ENCODE results near the gene SSBP4.

Gene SSBP4

GRCh38 chr19:18384775-18385174 lies 34.4 kb upstream of the SSBP4 start:
- TF ChIP-seq CTCF (IDR thresholded peaks at IDR 0.05; ENCODE audit: low read depth, low read length, missing control alignments), result no peak
- no peak for DNase-seq (ENCODE audit: low read depth)
- H3K4me3 ChIP-seq (ENCODE audit: low read depth, low read length), result no peak overlapping the region

GRCh38 chr19:18385359-18385674 lies 33.9 kb upstream of the SSBP4 start:
- no peak for TF ChIP-seq CTCF (IDR thresholded peaks at IDR 0.05; ENCODE audit: low read depth, low read length, missing control alignments)
- no peak for DNase-seq (ENCODE audit: low read depth)
- H3K4me3 ChIP-seq (ENCODE audit: low read depth, low read length), result no peak overlapping the region

GRCh38 chr19:18385675-18386542 lies 33.3 kb upstream of the SSBP4 start, which contains the start of gene GDF15:
Gene GDF15 (plus strand): TSS chr19:18386158. CDS start chr19:18386190, 32 bp downstream.
- DNase-seq (ENCODE audit: low read depth), result no peak
- TF ChIP-seq CTCF (IDR thresholded peaks at IDR 0.05; ENCODE audit: low read depth, low read length, missing control alignments), result peak; percentile 76
- peak within 1 kb of the TSS; percentile 16 for H3K4me3 ChIP-seq (ENCODE audit: low read depth, low read length)

GRCh38 chr19:18386543-18387271 lies 32.5 kb upstream of the SSBP4 start:
- no peak for TF ChIP-seq CTCF (IDR thresholded peaks at IDR 0.05; ENCODE audit: low read depth, low read length, missing control alignments)
- no peak for DNase-seq (ENCODE audit: low read depth)
- peak overlapping the region; percentile 16 for H3K4me3 ChIP-seq (ENCODE audit: low read depth, low read length)

GRCh38 chr19:18388100-18388959 lies 30.9 kb upstream of the SSBP4 start:
- DNase-seq (ENCODE audit: low read depth), result peak; percentile 43
- H3K4me3 ChIP-seq (ENCODE audit: low read depth, low read length), result peak overlapping the region; percentile 43
- peak; percentile 100 for TF ChIP-seq CTCF (IDR thresholded peaks at IDR 0.05; ENCODE audit: low read depth, low read length, missing control alignments)

- no peak for DNase-seq (ENCODE audit: low read depth)
- TF ChIP-seq CTCF (IDR thresholded peaks at IDR 0.05; ENCODE audit: low read depth, low read length, missing control alignments), result no peak
- H3K4me3 ChIP-seq (ENCODE audit: low read depth, low read length), result no peak overlapping the region
Observed at GRCh38 chr19:18388960-18389725, 30.1 kb upstream of the SSBP4 start.
